Measurements from ENCODE around the gene SLC15A3.
A peak's percentile ranks its signal among the peaks of the same experiment; 100 is the strongest.
"Not testable (repeated sequence)": the region's sequence is repeated elsewhere in the genome, so short reads cannot be mapped to it uniquely, and the experiment has no call there.

The SLC15A3 gene

GRCh38 chr11:60913793-60914632, 38.0 kb downstream of the SLC15A3 start, which contains the start of gene TMEM109:
TMEM109 (plus strand) TSS chr11:60914158; CDS start chr11:60919694, 5,536 bp downstream.
- peak; percentile 96 for DNase-seq (ENCODE audit: low spot score)

GRCh38 chr11:60912851-60913528, 39.0 kb downstream of the SLC15A3 start:
- no peak for DNase-seq (ENCODE audit: low spot score)

GRCh38 chr11:60912223-60912850, 39.6 kb downstream of the SLC15A3 start:
- no peak for DNase-seq (ENCODE audit: low spot score)

GRCh38 chr11:60910711-60911380, 41.1 kb downstream of the SLC15A3 start:
- no peak for DNase-seq (ENCODE audit: low spot score)

GRCh38 chr11:60910281-60910687, 41.7 kb downstream of the SLC15A3 start:
- DNase-seq (ENCODE audit: low spot score) = no peak

- DNase-seq (ENCODE audit: low spot score) = not testable (repeated sequence)
Observed at GRCh38 chr11:60909680-60910280, 42.2 kb downstream of the SLC15A3 start.

GRCh38 chr11:60908803-60909202, 43.2 kb downstream of the SLC15A3 start:
- no peak for DNase-seq (ENCODE audit: low spot score)

- DNase-seq (ENCODE audit: low spot score) = peak; percentile 98
Observed at GRCh38 chr11:60906132-60906972, 45.6 kb downstream of the SLC15A3 start, which contains the start of gene PRPF19. PRPF19 (minus strand) TSS chr11:60906585; CDS start chr11:60906382, 203 bp downstream.

- no peak for DNase-seq (ENCODE audit: low spot score)
Observed at GRCh38 chr11:60905551-60906113, 46.3 kb downstream of the SLC15A3 start.

- no peak for DNase-seq (ENCODE audit: low spot score)
Observed at GRCh38 chr11:60905047-60905446, 46.9 kb downstream of the SLC15A3 start.

GRCh38 chr11:60902625-60903024, 49.4 kb downstream of the SLC15A3 start:
- no peak for DNase-seq (ENCODE audit: low spot score)

GRCh38 chr11:60900673-60901404, 51.1 kb downstream of the SLC15A3 start:
- no peak for DNase-seq (ENCODE audit: low spot score)

- DNase-seq (ENCODE audit: low spot score) = no peak
Observed at GRCh38 chr11:60899977-60900376, 52.0 kb downstream of the SLC15A3 start.

- peak; percentile 76 for DNase-seq (ENCODE audit: low spot score)
Observed at GRCh38 chr11:60899046-60899936, 52.7 kb downstream of the SLC15A3 start.

GRCh38 chr11:60897496-60897895, 54.5 kb downstream of the SLC15A3 start:
- no peak for DNase-seq (ENCODE audit: low spot score)

- DNase-seq (ENCODE audit: low spot score) = no peak
Observed at GRCh38 chr11:60895687-60896086, 56.3 kb downstream of the SLC15A3 start.

GRCh38 chr11:60891103-60891741, 60.8 kb downstream of the SLC15A3 start:
- no peak for DNase-seq (ENCODE audit: low spot score)

- DNase-seq (ENCODE audit: low spot score) = no peak
Observed at GRCh38 chr11:60890696-60891095, 61.3 kb downstream of the SLC15A3 start.

Data from AG08396 (cell line).